H7 (cell line): ENCODE measurements around the gene RFX4. TPM values are rescaled to one million over a fixed set of nuclear protein-coding genes. Genes with fewer than 3 reads are reported as not detected.
A peak's percentile ranks its signal among the peaks of the same experiment; 100 is the strongest.

Experiments used
- DNase-seq: peaks from one replicate; pipeline ENCODE4 v3.0.0; 2012
- H3K27me3 ChIP-seq: 2 replicates; pipeline ENCODE4 v1.6.0; 2011; ENCODE audit warnings: mild to moderate bottlenecking, low read length; ENCODE audit not compliant: control insufficient read depth, insufficient read depth
- H3K36me3 ChIP-seq: replicated peaks from 2 replicates; pipeline ENCODE4 v1.5.1; 2011; ENCODE audit warnings: low read length; ENCODE audit not compliant: control insufficient read depth, insufficient read depth
- H3K4me3 ChIP-seq: 2 replicates; pipeline ENCODE4 v1.5.1; 2011; ENCODE audit warnings: low read depth, mild to moderate bottlenecking, control low read depth, low read length, moderate library complexity; ENCODE audit not compliant: insufficient read depth
- total RNA-seq: library from RNA; depleted of rRNA; stranded (reverse); fragments of >200 nt; shearing (Covaris generic); gene quantifications from 2 replicates; pipeline ENCODE4 v1.2.3, GENCODE V29; 2014

Gene RFX4
- total RNA-seq, 1 experiment from 2014 or later, result 0.83 TPM

DNA sequence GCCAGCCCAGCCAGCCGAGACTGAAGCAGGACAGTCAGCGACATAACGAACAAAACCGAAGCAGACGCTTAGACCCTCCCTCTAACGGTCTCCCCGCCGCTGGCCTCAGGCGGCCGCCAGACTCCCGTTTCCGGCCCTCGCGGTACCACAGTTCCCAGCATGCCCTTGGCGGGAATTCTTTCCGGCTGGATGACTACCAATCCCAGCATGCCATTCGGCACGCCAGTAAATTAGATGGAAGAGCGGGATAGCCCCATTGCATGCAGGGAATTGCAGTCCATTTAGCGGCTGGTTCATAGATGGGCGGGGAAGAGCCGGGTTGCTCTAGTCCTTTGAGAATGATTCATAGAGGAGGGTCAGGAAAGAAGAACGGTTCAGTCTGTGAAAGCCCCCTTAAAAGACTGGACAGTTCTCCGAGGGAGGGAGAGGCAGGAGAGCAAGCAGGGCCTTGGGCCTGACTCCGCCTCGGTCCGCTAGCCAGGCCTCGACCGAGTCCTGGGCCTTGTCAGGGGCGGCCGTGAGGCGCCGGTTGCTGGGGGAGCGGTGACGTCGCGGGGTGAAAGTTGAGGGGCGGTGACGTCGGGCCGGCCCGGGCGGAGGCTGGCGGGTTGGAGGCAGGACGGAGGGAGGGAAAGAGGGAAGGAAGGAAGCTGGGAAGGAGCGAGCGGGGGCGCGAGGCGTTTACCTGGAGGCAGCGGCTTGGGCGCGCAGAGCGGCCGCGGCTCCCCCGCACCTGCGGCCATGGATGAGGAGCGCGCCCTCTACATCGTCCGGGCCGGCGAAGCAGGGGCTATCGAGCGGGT is 191.4 kb downstream of the RFX4 start, which contains the start of gene RIC8B:
Gene RIC8B (plus strand): TSS at position 678 of the 803 bp plus-strand sequence. CDS start 64 bp downstream, at position 742.
- Histone ChIP-seq H3K4me3 (peak within 1 kb of the TSS; percentile 86), H3K36me3 (0 out of 2 replicates have a peak, but pooled peaks cover 2% of the 10 kb centered on the region), H3K27me3 (no peaks in the 10 kb centered on the region)
- peak; percentile 92 for DNase-seq

DNA sequence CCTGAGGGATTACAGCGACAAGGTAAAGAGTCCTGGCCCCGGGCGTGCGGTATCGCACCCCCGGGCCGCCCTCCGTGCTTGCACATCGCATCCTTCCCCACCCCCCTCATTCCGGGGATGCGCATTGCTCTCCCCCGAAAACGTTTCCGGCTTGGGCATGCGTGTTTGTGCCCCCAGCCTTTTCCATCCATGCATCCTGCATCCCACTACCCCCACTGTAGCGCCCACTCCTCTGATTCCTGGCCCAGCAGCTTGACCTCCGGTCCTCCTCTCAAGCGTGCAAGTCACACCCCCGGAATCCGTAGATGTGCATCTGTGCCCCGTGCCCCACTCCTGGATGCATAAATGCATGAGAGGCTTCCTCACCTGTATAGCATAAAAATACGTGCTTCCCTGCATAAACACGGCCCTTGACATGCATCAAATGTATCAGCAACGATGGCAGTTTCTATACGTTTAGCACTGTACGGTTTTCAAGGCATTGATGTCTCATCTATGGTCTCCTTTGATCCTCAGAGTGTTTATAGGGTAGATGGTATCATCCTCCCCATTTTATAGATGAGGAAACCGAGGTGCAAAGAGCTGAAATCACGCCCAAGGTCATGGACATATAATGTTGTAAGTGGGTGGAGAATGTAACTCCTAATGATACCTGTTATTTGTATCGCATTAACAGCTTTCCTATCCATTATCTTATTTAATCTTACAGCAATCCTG is 192.2 kb downstream of the RFX4 start:
- 0 out of 2 replicates have a peak, but pooled peaks cover 2% of the 10 kb centered on the region for H3K36me3 ChIP-seq
- H3K4me3 ChIP-seq, result peak overlapping the region; percentile 86
- H3K27me3 ChIP-seq, result no peaks in the 10 kb centered on the region
- no peak for DNase-seq

DNA sequence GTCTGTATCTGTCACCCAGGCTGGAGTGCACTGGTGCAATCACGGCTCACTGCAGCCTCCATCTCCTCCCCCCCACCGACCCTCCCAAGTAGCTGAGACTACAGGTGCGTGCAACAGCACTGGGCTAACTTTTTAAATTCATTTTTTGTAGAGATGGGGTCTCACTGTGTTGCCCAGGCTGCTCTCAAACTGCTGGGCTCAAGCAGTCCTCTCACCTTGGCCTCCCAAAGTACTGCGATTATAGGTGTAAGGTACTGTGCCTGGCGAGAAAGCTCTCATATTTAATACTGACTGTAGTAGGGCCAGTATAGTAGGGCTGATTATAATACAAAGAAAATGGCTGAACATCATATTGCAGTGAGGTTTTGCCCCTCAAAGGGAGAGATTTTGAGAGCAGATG is 194.1 kb downstream of the RFX4 start:
- Histone ChIP-seq H3K36me3 (0 out of 2 replicates have a peak, but pooled peaks cover 2% of the 10 kb centered on the region), H3K27me3 (no peaks in the 10 kb centered on the region), H3K4me3 (no peak overlapping the region)
- no peak for DNase-seq

DNA sequence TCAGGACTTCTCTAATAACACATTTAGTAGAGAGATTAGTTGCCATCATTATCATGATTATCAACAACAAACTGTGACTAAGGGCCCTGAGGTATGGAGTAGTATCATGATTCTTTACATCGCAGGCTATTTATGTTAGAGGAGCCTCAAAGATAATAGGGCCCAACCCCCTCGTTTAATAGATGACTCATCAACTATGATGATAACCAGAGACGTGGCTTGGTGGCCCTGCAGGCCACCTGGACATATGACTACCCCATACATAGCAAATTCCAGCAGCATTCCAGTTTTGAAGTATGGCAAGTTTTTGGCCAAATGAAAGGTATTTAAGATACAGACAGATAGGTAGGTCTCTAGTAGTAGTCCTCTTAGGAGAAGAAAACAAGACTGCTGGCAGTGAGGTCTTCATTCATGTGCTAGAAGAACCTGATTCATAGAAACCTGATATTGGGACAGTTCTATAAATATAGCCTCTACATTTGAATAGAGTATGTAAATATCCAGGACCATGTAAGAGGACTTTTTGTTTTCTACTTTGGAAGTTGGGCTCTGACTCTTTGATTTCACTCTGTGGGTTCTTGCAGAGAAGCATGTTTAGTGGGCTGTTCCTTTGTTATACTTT is 197.3 kb downstream of the RFX4 start:
- Histone ChIP-seq H3K4me3 (no peak overlapping the region), H3K36me3 (peaks cover 5% of the 10 kb centered on the region), H3K27me3 (no peaks in the 10 kb centered on the region)
- no peak for DNase-seq

GRCh38 chr12:106782619-106783018 is 199.8 kb downstream of the RFX4 start:
- DNase-seq, result no peak
- Histone ChIP-seq H3K36me3 (peaks cover 4% of the 10 kb centered on the region), H3K27me3 (no peaks in the 10 kb centered on the region), H3K4me3 (no peak overlapping the region)

- Histone ChIP-seq H3K27me3 (no peaks in the 10 kb centered on the region), H3K4me3 (no peak overlapping the region)
Measured at GRCh38 chr12:106783515-106783914, 200.7 kb downstream of the RFX4 start.

GRCh38 chr12:106790020-106790419 is 207.2 kb downstream of the RFX4 start:
- DNase-seq, result no peak
- Histone ChIP-seq H3K4me3 (no peak overlapping the region), H3K36me3 (peaks cover 5% of the 10 kb centered on the region), H3K27me3 (no peaks in the 10 kb centered on the region)

More at GRCh38 chr12:106783515-106783914, 200.7 kb downstream of the RFX4 start:
- no peak for DNase-seq
- peaks cover 4% of the 10 kb centered on the region for H3K36me3 ChIP-seq

DNA sequence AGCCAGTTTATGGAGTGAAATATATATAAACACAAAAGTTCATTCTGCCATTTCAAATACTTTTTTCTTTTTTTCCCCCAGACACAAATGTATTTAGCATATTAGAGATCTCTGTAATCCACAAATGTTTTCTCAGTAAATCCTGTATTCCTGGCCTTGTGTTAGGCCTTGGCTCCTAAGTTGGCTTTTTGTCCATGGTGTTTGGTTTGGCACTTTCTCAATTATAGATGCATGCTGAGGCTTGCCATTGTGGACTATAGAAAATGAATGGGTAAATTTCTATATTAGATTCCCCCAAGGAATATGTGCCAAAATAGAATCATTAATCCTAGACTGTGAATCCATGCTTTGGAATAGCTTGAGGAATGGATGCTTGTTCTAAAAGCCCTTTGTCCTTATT is 208.7 kb downstream of the RFX4 start:
- Histone ChIP-seq H3K27me3 (no peaks in the 10 kb centered on the region), H3K4me3 (no peak overlapping the region), H3K36me3 (peaks cover 5% of the 10 kb centered on the region)
- DNase-seq, result no peak

- Histone ChIP-seq H3K4me3 (no peak overlapping the region), H3K27me3 (no peaks in the 10 kb centered on the region), H3K36me3 (peaks cover 5% of the 10 kb centered on the region)
- DNase-seq, result no peak
Measured at GRCh38 chr12:106794369-106794768, 211.6 kb downstream of the RFX4 start.

DNA sequence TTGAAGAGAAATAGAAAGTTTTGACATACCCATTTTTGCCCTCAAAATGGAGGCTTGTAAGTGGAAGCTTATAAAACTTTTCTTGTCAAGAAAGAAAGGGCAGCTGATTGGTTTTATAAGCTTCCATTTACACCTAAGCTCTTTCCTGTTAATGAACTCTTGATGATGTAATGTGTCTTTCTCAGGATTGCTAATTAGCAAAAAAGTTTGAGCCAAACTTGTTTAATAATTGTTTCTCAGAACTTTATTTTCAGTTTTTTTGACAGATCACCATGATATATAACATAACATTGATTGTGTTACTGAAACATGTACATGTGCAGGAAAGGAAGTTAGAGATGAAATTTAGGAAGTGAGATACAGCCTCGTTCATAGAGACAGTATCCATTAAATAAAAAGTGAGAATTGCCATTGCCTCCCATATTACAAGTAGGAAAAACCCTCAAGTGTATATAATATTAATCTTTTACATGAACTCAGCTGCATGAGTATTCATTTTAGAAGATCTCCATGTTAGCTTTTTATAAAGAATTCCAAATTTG is 218.4 kb downstream of the RFX4 start:
- Histone ChIP-seq H3K27me3 (no peaks in the 10 kb centered on the region), H3K4me3 (no peak overlapping the region), H3K36me3 (peaks cover 6% of the 10 kb centered on the region)
- no peak for DNase-seq

DNA sequence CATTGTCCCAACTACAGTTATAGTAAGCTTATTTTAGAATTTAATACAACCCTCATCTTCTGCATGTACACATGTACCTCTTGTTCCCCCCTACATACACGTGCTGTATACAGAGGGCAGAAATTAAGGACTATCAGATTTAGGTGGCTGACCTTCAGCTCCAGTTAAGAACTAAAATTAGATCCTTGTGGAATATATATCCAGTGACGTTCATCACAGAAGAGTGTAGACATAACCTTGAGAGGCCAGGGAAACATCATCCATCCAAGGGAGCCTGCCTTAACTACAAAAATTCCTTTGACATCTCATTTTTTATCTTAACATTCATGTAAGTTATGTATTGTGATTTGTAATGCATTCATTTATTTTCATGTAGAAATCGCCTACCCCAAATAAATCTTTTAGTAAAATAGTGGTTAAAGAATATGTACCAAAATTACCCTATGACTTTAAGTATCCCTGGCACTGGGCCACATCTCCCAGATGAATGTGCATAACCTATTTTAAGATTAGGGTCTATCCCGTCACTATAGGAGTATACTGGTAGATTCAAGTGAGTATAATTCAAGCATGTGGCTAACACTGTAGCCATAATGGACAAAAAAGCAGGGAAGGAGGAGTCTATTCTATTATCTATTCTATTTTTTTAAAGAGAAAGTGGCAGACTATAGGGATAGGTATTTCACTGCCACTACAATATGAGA is 219.2 kb downstream of the RFX4 start:
- H3K27me3 ChIP-seq, result no peaks in the 10 kb centered on the region
- no peak overlapping the region for H3K4me3 ChIP-seq
- peaks cover 6% of the 10 kb centered on the region for H3K36me3 ChIP-seq
- no peak for DNase-seq

- peaks cover 6% of the 10 kb centered on the region for H3K36me3 ChIP-seq
- no peaks in the 10 kb centered on the region for H3K27me3 ChIP-seq
- H3K4me3 ChIP-seq, result no peak overlapping the region
- no peak for DNase-seq
Measured at GRCh38 chr12:106804668-106805067, 221.9 kb downstream of the RFX4 start.
